Fibroblast of lung (primary cell): Measurements from ENCODE around the gene SACM1L. TPM values are rescaled to one million over a fixed set of nuclear protein-coding genes. Genes with fewer than 3 reads are reported as not detected.
A peak's percentile ranks its signal among the peaks of the same experiment; 100 is the strongest.

ENCODE experiments used
- DNase-seq, 2 donors: peaks; one replicate each; pipeline versions ENCODE4 v3.0.0 to v3.0.0-alpha.2; 2010; ENCODE audit warnings: low read depth in 2 of 2
- H2AFZ ChIP-seq: 2 replicates; pipeline ENCODE4 v1.5.1; 2012; ENCODE audit warnings: low read length, control low read depth, inconsistent platforms
- H3K27ac ChIP-seq: 2 replicates; pipeline ENCODE4 v1.5.1; 2011; ENCODE audit warnings: low read length, control low read depth; ENCODE audit not compliant: insufficient read depth
- H3K27me3 ChIP-seq: 2 replicates; pipeline ENCODE4 v1.5.1; 2011; ENCODE audit warnings: mild to moderate bottlenecking, low read length; ENCODE audit not compliant: control insufficient read depth, insufficient read depth
- H3K36me3 ChIP-seq: 2 replicates; pipeline ENCODE4 v1.5.1; 2011; ENCODE audit warnings: low read length; ENCODE audit not compliant: control insufficient read depth, insufficient read depth
- H3K4me1 ChIP-seq: 2 replicates; pipeline ENCODE4 v1.5.1; 2011; ENCODE audit warnings: low read length; ENCODE audit not compliant: control insufficient read depth, insufficient read depth; ENCODE audit errors: extremely low read depth
- H3K4me2 ChIP-seq: 2 replicates; pipeline ENCODE4 v1.5.1; 2011; ENCODE audit warnings: low read length, control low read depth; ENCODE audit not compliant: insufficient read depth; ENCODE audit errors: extremely low read depth
- H3K4me3 ChIP-seq, 4 experiments: fragments of 200-600 bp in 1 of 4; sonication (generic) in 1 of 4; replicated peaks in 1 of 4; 2 replicates each; pipeline ENCODE4 v1.5.1; 2011 to 2016; ENCODE audit warnings: low read length in 4 of 4, low read depth in 3 of 4, mild to moderate bottlenecking in 3 of 4, control low read depth in 2 of 4, inconsistent platforms in 1 of 4, mixed read lengths in 1 of 4; ENCODE audit not compliant: insufficient read depth in 1 of 4; ENCODE audit errors: control extremely low read depth in 1 of 4
- H3K79me2 ChIP-seq: 2 replicates; pipeline ENCODE4 v1.5.1; 2012; ENCODE audit warnings: mild to moderate bottlenecking, low read length, inconsistent platforms; ENCODE audit not compliant: control insufficient read depth, insufficient read depth
- H3K9ac ChIP-seq: 2 replicates; pipeline ENCODE4 v1.5.1; 2011; ENCODE audit warnings: mild to moderate bottlenecking, low read length, control low read depth; ENCODE audit not compliant: insufficient read depth
- H3K9me3 ChIP-seq: 2 replicates; pipeline ENCODE4 v1.5.1; 2012; ENCODE audit warnings: low read depth, low read length; ENCODE audit not compliant: control insufficient read depth, insufficient read depth
- H4K20me1 ChIP-seq: 2 replicates; pipeline ENCODE4 v1.5.1; 2011; ENCODE audit warnings: low read length; ENCODE audit not compliant: control insufficient read depth, insufficient read depth; ENCODE audit errors: extremely low read depth
- CTCF ChIP-seq, 2 donors: IDR thresholded peaks in 1 of 2; conservative IDR thresholded peaks in 1 of 2; 1 replicate in 1 of 2; 2 replicates in 1 of 2; pipeline ENCODE4 v1.5.1; 2011 to 2012; ENCODE audit warnings: low read length in 2 of 2, control low read depth in 1 of 2, inconsistent platforms in 1 of 2, low read depth in 1 of 2, mild to moderate bottlenecking in 1 of 2
- EZH2 ChIP-seq: IDR thresholded peaks from 2 replicates; pipeline ENCODE4 v1.5.1; 2012; ENCODE audit warnings: low read length, control low read depth, mild to moderate bottlenecking; ENCODE audit errors: missing control alignments
- polyA plus RNA-seq, 2 donors: library from polyadenylated mRNA; depleted of rRNA in 1 of 2; stranded (reverse) in 1 of 2; unstranded in 1 of 2; fragments of >200 nt; gene quantifications; 2 replicates each; pipeline ENCODE4 v1.2.1, GENCODE V29; 2011 to 2012; ENCODE audit warnings: missing spikeins in 1 of 2
- total RNA-seq: library from RNA; depleted of rRNA; stranded (reverse); fragments of >200 nt; gene quantifications from 2 replicates; pipeline ENCODE4 v1.2.1, GENCODE V29; 2014

The SACM1L gene
- total and polyA plus RNA-seq, 2 donors (not counting 1 experiment from before 2014, with no cell fraction given) = 33.3 to 41.8 TPM

GRCh38 chr3:45670436-45670835 is 18.8 kb upstream of the SACM1L start:
- no peaks in the 10 kb centered on the region for H3K79me2 ChIP-seq
- H3K9ac ChIP-seq = no peak overlapping the region
- H3K4me3 ChIP-seq = no peak overlapping the region
- TF ChIP-seq CTCF (conservative IDR thresholded peaks at IDR 0.05 in 1 of 2, IDR thresholded peaks at IDR 0.05 in 1 of 2; ENCODE audit: low read depth in 1 of 2, low read length in 2 of 2) = no peak
- no peak for TF ChIP-seq EZH2
- H3K27ac ChIP-seq = no peak overlapping the region
- H3K27me3 ChIP-seq = no peaks in the 10 kb centered on the region
- H3K4me1 ChIP-seq = peaks cover 29% of the 10 kb centered on the region
- no peak for DNase-seq
- H3K4me2 ChIP-seq = no peak overlapping the region
- H2AFZ ChIP-seq = no peak overlapping the region
- no peaks in the 10 kb centered on the region for H4K20me1 ChIP-seq
- no peaks in the 10 kb centered on the region for H3K9me3 ChIP-seq
- peaks cover 16% of the 10 kb centered on the region for H3K36me3 ChIP-seq

GRCh38 chr3:45670991-45671390 is 18.2 kb upstream of the SACM1L start:
- no peaks in the 10 kb centered on the region for H3K9me3 ChIP-seq
- no peak overlapping the region for H3K4me3 ChIP-seq
- no peaks in the 10 kb centered on the region for H4K20me1 ChIP-seq
- H2AFZ ChIP-seq = no peak overlapping the region
- peak; percentile 26 to 58 for DNase-seq
- peaks cover 25% of the 10 kb centered on the region for H3K4me1 ChIP-seq
- no peak overlapping the region for H3K4me2 ChIP-seq
- peaks cover 15% of the 10 kb centered on the region for H3K36me3 ChIP-seq
- no peaks in the 10 kb centered on the region for H3K27me3 ChIP-seq
- TF ChIP-seq EZH2 = no peak
- no peak for TF ChIP-seq CTCF (conservative IDR thresholded peaks at IDR 0.05 in 1 of 2, IDR thresholded peaks at IDR 0.05 in 1 of 2; ENCODE audit: low read depth in 1 of 2, low read length in 2 of 2)
- no peak overlapping the region for H3K9ac ChIP-seq
- H3K27ac ChIP-seq = no peak overlapping the region
- no peaks in the 10 kb centered on the region for H3K79me2 ChIP-seq

GRCh38 chr3:45673273-45673672 is 15.9 kb upstream of the SACM1L start:
- no peaks in the 10 kb centered on the region for H3K9me3 ChIP-seq
- peaks cover 5% of the 10 kb centered on the region for H3K4me1 ChIP-seq
- H4K20me1 ChIP-seq = no peaks in the 10 kb centered on the region
- H3K4me2 ChIP-seq = no peak overlapping the region
- DNase-seq = no peak
- H3K27ac ChIP-seq = no peak overlapping the region
- H3K4me3 ChIP-seq = no peak overlapping the region
- H3K36me3 ChIP-seq = peaks cover 14% of the 10 kb centered on the region
- H3K79me2 ChIP-seq = no peaks in the 10 kb centered on the region
- no peaks in the 10 kb centered on the region for H3K27me3 ChIP-seq
- H2AFZ ChIP-seq = no peak overlapping the region
- TF ChIP-seq CTCF (conservative IDR thresholded peaks at IDR 0.05 in 1 of 2, IDR thresholded peaks at IDR 0.05 in 1 of 2; ENCODE audit: low read depth in 1 of 2, low read length in 2 of 2) = no peak
- no peak for TF ChIP-seq EZH2
- no peak overlapping the region for H3K9ac ChIP-seq
